Ovary (tissue), 3 donors: ENCODE data around the gene HMMR.

Experiments used
- EP300 ChIP-seq: sonication (generic); formaldehyde crosslinking; IDR thresholded peaks from one replicate; pipeline ENCODE4 v1.6.1; 2017; ENCODE audit warnings: antibody characterized with exemption
- POLR2A ChIP-seq: fragments of 450-650 bp; IDR thresholded peaks from one replicate; pipeline ENCODE4 v1.6.1; 2017; ENCODE audit warnings: antibody characterized with exemption, mild to moderate bottlenecking, moderate library complexity
- TF ChIP-seq, protein P1 (sequence below), 3 donors: fragments of 450-650 bp in 2 of 3; fragments of 200-600 bp in 1 of 3; IDR thresholded peaks; one replicate each; pipeline versions ENCODE4 v1.5.1 to v1.8.0; 2016 to 2022; ENCODE audit warnings: antibody characterized with exemption in 3 of 3, mild to moderate bottlenecking in 1 of 3
- donor health status: DM: no; HTN: no; CAD: no.

DNA sequence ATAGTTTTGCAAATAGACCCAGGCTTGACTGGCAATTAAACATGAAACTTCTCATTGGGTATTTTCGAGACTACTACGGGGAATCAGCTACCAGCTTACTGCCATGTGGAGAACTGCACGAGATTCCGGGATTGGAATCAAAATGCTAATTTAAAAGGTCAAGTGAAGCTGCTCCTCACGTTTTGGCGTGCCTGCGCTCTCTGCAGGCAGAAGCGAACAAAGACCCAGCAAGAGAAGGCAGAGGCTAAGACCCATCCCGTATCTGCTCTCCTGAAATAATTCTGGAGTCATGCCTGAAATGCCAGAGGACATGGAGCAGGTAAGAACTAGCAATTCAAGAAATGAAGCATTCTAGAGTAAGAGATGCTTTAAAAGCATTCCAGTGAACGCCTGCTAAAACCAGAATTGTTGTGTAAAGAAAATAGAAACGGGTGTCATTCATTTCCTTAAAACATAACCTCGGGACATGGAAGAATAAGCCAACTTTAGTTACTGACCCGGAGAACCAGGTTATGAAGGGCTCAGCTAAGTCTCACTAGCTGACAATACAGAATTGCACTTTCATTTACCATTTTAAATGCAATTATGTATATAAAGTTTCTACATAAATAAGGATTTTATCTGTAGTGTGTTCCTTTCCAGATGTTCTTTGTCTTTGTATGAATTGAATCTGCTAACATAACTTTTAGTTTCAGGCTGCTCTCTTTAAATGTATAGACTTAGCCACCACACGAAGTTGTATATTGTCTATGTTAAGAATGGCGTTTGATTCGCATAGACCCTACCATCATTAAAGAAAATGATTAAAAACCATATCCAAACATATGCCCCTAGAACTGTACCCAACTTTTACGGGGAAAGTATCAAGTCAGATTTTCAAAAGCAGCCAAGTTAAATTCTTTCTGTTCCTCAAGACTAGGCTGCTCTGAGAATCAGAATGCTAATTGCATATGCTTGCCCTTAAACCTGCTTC lies 43.0 kb downstream of the HMMR start:
- TF ChIP-seq POLR2A (no peak), EP300 (no peak)
- TF ChIP-seq, protein P1, sequence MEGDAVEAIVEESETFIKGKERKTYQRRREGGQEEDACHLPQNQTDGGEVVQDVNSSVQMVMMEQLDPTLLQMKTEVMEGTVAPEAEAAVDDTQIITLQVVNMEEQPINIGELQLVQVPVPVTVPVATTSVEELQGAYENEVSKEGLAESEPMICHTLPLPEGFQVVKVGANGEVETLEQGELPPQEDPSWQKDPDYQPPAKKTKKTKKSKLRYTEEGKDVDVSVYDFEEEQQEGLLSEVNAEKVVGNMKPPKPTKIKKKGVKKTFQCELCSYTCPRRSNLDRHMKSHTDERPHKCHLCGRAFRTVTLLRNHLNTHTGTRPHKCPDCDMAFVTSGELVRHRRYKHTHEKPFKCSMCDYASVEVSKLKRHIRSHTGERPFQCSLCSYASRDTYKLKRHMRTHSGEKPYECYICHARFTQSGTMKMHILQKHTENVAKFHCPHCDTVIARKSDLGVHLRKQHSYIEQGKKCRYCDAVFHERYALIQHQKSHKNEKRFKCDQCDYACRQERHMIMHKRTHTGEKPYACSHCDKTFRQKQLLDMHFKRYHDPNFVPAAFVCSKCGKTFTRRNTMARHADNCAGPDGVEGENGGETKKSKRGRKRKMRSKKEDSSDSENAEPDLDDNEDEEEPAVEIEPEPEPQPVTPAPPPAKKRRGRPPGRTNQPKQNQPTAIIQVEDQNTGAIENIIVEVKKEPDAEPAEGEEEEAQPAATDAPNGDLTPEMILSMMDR (IDR thresholded peaks at IDR 0.05), result no peak
